Measurements from ENCODE around the gene FRAT1.

Gene FRAT1

GRCh38 chr10:97302088-97302791, 16.8 kb upstream of the FRAT1 start:
- ATAC-seq = no peak
- TF ChIP-seq ZFP3 (CRISPR knock-in tag; IDR thresholded peaks at IDR 0.05) (no peak), OSR1 (CRISPR knock-in tag; IDR thresholded peaks at IDR 0.05) (no peak), CSRNP3 (CRISPR knock-in tag; IDR thresholded peaks at IDR 0.05) (no peak), ARNTL (CRISPR knock-in tag; IDR thresholded peaks at IDR 0.05; ENCODE audit: borderline replicate concordance, low read depth) (no peak), TCF4 (CRISPR knock-in tag; IDR thresholded peaks at IDR 0.05; ENCODE audit: borderline replicate concordance) (no peak), ESRRG (CRISPR knock-in tag; IDR thresholded peaks at IDR 0.05) (no peak), PPARA (CRISPR knock-in tag; IDR thresholded peaks at IDR 0.05; ENCODE audit: borderline replicate concordance) (no peak), ISL1 (CRISPR knock-in tag; IDR thresholded peaks at IDR 0.05) (no peak), ZNF8 (CRISPR knock-in tag; IDR thresholded peaks at IDR 0.05) (no peak), TOX (CRISPR knock-in tag; IDR thresholded peaks at IDR 0.05; ENCODE audit: borderline replicate concordance) (no peak)

- ATAC-seq = no peak
These were observed 11.6 kb upstream of the FRAT1 start for GRCh38 chr10:97307441-97307840.

More at GRCh38 chr10:97307441-97307840, 11.6 kb upstream of the FRAT1 start:
- TF ChIP-seq CSRNP3 (CRISPR knock-in tag; IDR thresholded peaks at IDR 0.05) (no peak), TOX (CRISPR knock-in tag; IDR thresholded peaks at IDR 0.05; ENCODE audit: borderline replicate concordance) (no peak), TSHZ2 (CRISPR knock-in tag; IDR thresholded peaks at IDR 0.05) (no peak), PPARA (CRISPR knock-in tag; IDR thresholded peaks at IDR 0.05; ENCODE audit: borderline replicate concordance) (no peak), PATZ1 (CRISPR knock-in tag; IDR thresholded peaks at IDR 0.05; ENCODE audit: borderline replicate concordance) (no peak), ARNTL (CRISPR knock-in tag; IDR thresholded peaks at IDR 0.05; ENCODE audit: borderline replicate concordance, low read depth) (no peak), SNAI2 (CRISPR knock-in tag; IDR thresholded peaks at IDR 0.05) (no peak), ZNF70 (CRISPR knock-in tag; IDR thresholded peaks at IDR 0.05) (no peak), ESRRG (CRISPR knock-in tag; IDR thresholded peaks at IDR 0.05) (no peak), ZFP3 (CRISPR knock-in tag; IDR thresholded peaks at IDR 0.05) (no peak), ZFP30 (CRISPR knock-in tag; IDR thresholded peaks at IDR 0.05) (no peak), CSDC2 (CRISPR knock-in tag; IDR thresholded peaks at IDR 0.05) (no peak)

Data from SK-N-SH treated with all-trans-retinoic acid at 6 μM for 48 hours (cell line).